ENCODE data around the gene PHYHD1.
A peak's percentile ranks its signal among the peaks of the same experiment; 100 is the strongest.
"Not testable (repeated sequence)": the region's sequence is repeated elsewhere in the genome, so short reads cannot be mapped to it uniquely, and the experiment has no call there.

PHYHD1 gene

GRCh38 chr9:128947277-128947526 is 26.4 kb downstream of the PHYHD1 start:
- no peaks in the 10 kb centered on the region for H3K9me3 Mint-ChIP-seq
- H3K4me1 Mint-ChIP-seq (ENCODE audit: low read depth): peaks cover 20% of the 10 kb centered on the region
- H3K27me3 Mint-ChIP-seq (ENCODE audit: low read depth): no peaks in the 10 kb centered on the region
- peak overlapping the region; percentile 100 for H3K4me3 Mint-ChIP-seq
- H3K36me3 Mint-ChIP-seq (ENCODE audit: low read depth): peaks cover 14% of the 10 kb centered on the region
- peak overlapping the region; percentile 99 for H3K27ac Mint-ChIP-seq

GRCh38 chr9:128947527-128948301 is 26.9 kb downstream of the PHYHD1 start, which contains the start of the genes DOLK and NUP188:
DOLK (minus strand) TSS chr9:128947603; CDS start chr9:128947303, 300 bp downstream.
NUP188 (plus strand) TSS chr9:128947699; CDS start chr9:128947720, 21 bp downstream.
- Mint-ChIP-seq H3K4me1 (ENCODE audit: low read depth) (peaks cover 20% of the 10 kb centered on the region), H3K36me3 (ENCODE audit: low read depth) (peaks cover 15% of the 10 kb centered on the region)

GRCh38 chr9:128961403-128961802 is 40.6 kb downstream of the PHYHD1 start:
- peaks cover 29% of the 10 kb centered on the region for H3K36me3 Mint-ChIP-seq (ENCODE audit: low read depth)
- H3K9me3 Mint-ChIP-seq; H3K4me1 Mint-ChIP-seq (ENCODE audit: low read depth); H3K27me3 Mint-ChIP-seq (ENCODE audit: low read depth); H3K4me3 Mint-ChIP-seq; H3K27ac Mint-ChIP-seq: not testable (repeated sequence)

More at GRCh38 chr9:128947527-128948301, 26.9 kb downstream of the PHYHD1 start, which contains the start of the genes DOLK and NUP188:
- Mint-ChIP-seq H3K27ac (peak within 1 kb of the TSS; percentile 99), H3K27me3 (ENCODE audit: low read depth) (no peaks in the 10 kb centered on the region), H3K4me3 (peak within 1 kb of the TSS; percentile 100), H3K9me3 (no peaks in the 10 kb centered on the region)

GRCh38 chr9:128969491-128969890 is 48.7 kb downstream of the PHYHD1 start:
- H3K27ac Mint-ChIP-seq: no peak overlapping the region
- peaks cover 3% of the 10 kb centered on the region for H3K4me1 Mint-ChIP-seq (ENCODE audit: low read depth)
- no peaks in the 10 kb centered on the region for H3K9me3 Mint-ChIP-seq
- H3K36me3 Mint-ChIP-seq (ENCODE audit: low read depth): peaks cover 45% of the 10 kb centered on the region
- H3K4me3 Mint-ChIP-seq: no peak overlapping the region
- H3K27me3 Mint-ChIP-seq (ENCODE audit: low read depth): no peaks in the 10 kb centered on the region

GRCh38 chr9:128972956-128973355 is 52.2 kb downstream of the PHYHD1 start:
- no peaks in the 10 kb centered on the region for H3K27me3 Mint-ChIP-seq (ENCODE audit: low read depth)
- peaks cover 55% of the 10 kb centered on the region for H3K36me3 Mint-ChIP-seq (ENCODE audit: low read depth)
- no peak overlapping the region for H3K27ac Mint-ChIP-seq
- peaks cover 3% of the 10 kb centered on the region for H3K4me1 Mint-ChIP-seq (ENCODE audit: low read depth)
- H3K9me3 Mint-ChIP-seq: no peaks in the 10 kb centered on the region
- no peak overlapping the region for H3K4me3 Mint-ChIP-seq

- Mint-ChIP-seq H3K27me3 (ENCODE audit: low read depth) (no peaks in the 10 kb centered on the region), H3K27ac (no peak overlapping the region), H3K4me3 (no peak overlapping the region), H3K9me3 (no peaks in the 10 kb centered on the region), H3K36me3 (ENCODE audit: low read depth) (peaks cover 55% of the 10 kb centered on the region), H3K4me1 (ENCODE audit: low read depth) (no peaks in the 10 kb centered on the region)
Observed at GRCh38 chr9:128979111-128979510, 58.3 kb downstream of the PHYHD1 start.

GRCh38 chr9:128983536-128983935 is 62.8 kb downstream of the PHYHD1 start:
- no peaks in the 10 kb centered on the region for H3K27me3 Mint-ChIP-seq (ENCODE audit: low read depth)
- H3K27ac Mint-ChIP-seq: no peak overlapping the region
- H3K4me3 Mint-ChIP-seq: no peak overlapping the region
- H3K4me1 Mint-ChIP-seq (ENCODE audit: low read depth): no peaks in the 10 kb centered on the region
- H3K9me3 Mint-ChIP-seq: no peaks in the 10 kb centered on the region
- peaks cover 66% of the 10 kb centered on the region for H3K36me3 Mint-ChIP-seq (ENCODE audit: low read depth)

- no peaks in the 10 kb centered on the region for H3K4me1 Mint-ChIP-seq (ENCODE audit: low read depth)
- no peaks in the 10 kb centered on the region for H3K27me3 Mint-ChIP-seq (ENCODE audit: low read depth)
- H3K27ac Mint-ChIP-seq: no peak overlapping the region
- no peak overlapping the region for H3K4me3 Mint-ChIP-seq
- peaks cover 56% of the 10 kb centered on the region for H3K36me3 Mint-ChIP-seq (ENCODE audit: low read depth)
- no peaks in the 10 kb centered on the region for H3K9me3 Mint-ChIP-seq
Observed at GRCh38 chr9:128986671-128987070, 65.9 kb downstream of the PHYHD1 start.

GRCh38 chr9:128987805-128988204 is 67.0 kb downstream of the PHYHD1 start:
- H3K9me3 Mint-ChIP-seq: no peaks in the 10 kb centered on the region
- no peak overlapping the region for H3K27ac Mint-ChIP-seq
- H3K36me3 Mint-ChIP-seq (ENCODE audit: low read depth): peaks cover 55% of the 10 kb centered on the region
- H3K27me3 Mint-ChIP-seq (ENCODE audit: low read depth): no peaks in the 10 kb centered on the region
- no peak overlapping the region for H3K4me3 Mint-ChIP-seq
- H3K4me1 Mint-ChIP-seq (ENCODE audit: low read depth): no peaks in the 10 kb centered on the region

All from T-helper 1 cell treated with Interleukin-12 subunit alpha and Interleukin-12 subunit beta and Interleukin-4 antibody, amounts not matched to agents 30 μg/mL and 1 μg/mL, for 36 hours (primary cell).